HepG2 (cell line): ENCODE measurements around the gene RPS15A. TPM values are rescaled to one million over a fixed set of nuclear protein-coding genes. Genes with fewer than 3 reads are reported as not detected.

Source experiments
- DR1 ChIP-seq: sonication (generic); formaldehyde crosslinking; IDR thresholded peaks from 2 replicates; pipeline ENCODE4 v1.8.0; 2021; ENCODE audit warnings: mild to moderate bottlenecking, missing genetic modification reagents, inconsistent platforms
- ESRRA ChIP-seq: sonication (generic); formaldehyde crosslinking; IDR thresholded peaks from 2 replicates; pipeline ENCODE4 v1.5.1; 2020; ENCODE audit warnings: mild to moderate bottlenecking, low read depth, missing genetic modification reagents
- IRX3 ChIP-seq: sonication (generic); formaldehyde crosslinking; IDR thresholded peaks from 2 replicates; pipeline ENCODE4 v1.8.1; 2023; ENCODE audit warnings: mild to moderate bottlenecking, low read depth, missing genetic modification reagents, borderline replicate concordance
- KAT7 ChIP-seq: IDR thresholded peaks from 2 replicates; pipeline ENCODE4 v1.6.1; 2018; ENCODE audit warnings: borderline replicate concordance, missing compliant biosample characterization
- NCOA5 ChIP-seq: sonication (generic); formaldehyde crosslinking; IDR thresholded peaks from 2 replicates; pipeline ENCODE4 v1.4.0; 2020; ENCODE audit warnings: missing genetic modification reagents
- NFE2L2 ChIP-seq: fragments of 150-350 bp; IDR thresholded peaks from 2 replicates; pipeline ENCODE4 v1.6.1; 2014; ENCODE audit warnings: low read length
- NFKB2 ChIP-seq: sonication (generic); formaldehyde crosslinking; IDR thresholded peaks from 2 replicates; pipeline ENCODE4 v1.4.0; 2020; ENCODE audit warnings: missing genetic modification reagents, borderline replicate concordance
- POGZ ChIP-seq: sonication (generic); formaldehyde crosslinking; IDR thresholded peaks from 2 replicates; pipeline ENCODE4 v1.4.0; 2020; ENCODE audit warnings: mild to moderate bottlenecking, missing genetic modification reagents
- RERE ChIP-seq: IDR thresholded peaks from 2 replicates; pipeline ENCODE4 v1.6.1; 2016; ENCODE audit warnings: low read depth, missing genetic modification reagents, missing compliant biosample characterization
- SNRNP70 ChIP-seq: fragments of 200-400 bp; formaldehyde crosslinking; IDR thresholded peaks from 2 replicates; pipeline ENCODE4 v1.6.1; 2017; ENCODE audit warnings: mild to moderate bottlenecking, low read depth, low read length, moderate library complexity
- TCF7L2 ChIP-seq: IDR thresholded peaks from 2 replicates; pipeline ENCODE4 v1.6.1; 2011; ENCODE audit warnings: mild to moderate bottlenecking, low read depth, low read length, moderate library complexity
- THRA ChIP-seq: sonication (generic); formaldehyde crosslinking; IDR thresholded peaks from 2 replicates; pipeline ENCODE4 v1.4.0; 2020; ENCODE audit warnings: missing genetic modification reagents, borderline replicate concordance
- TRIM24 ChIP-seq: sonication (generic); formaldehyde crosslinking; IDR thresholded peaks from 2 replicates; pipeline ENCODE4 v1.8.0; 2022; ENCODE audit warnings: mild to moderate bottlenecking, missing genetic modification reagents
- ZNF160 ChIP-seq: sonication (generic); formaldehyde crosslinking; IDR thresholded peaks from 2 replicates; pipeline ENCODE4 v1.8.0; 2022; ENCODE audit warnings: mild to moderate bottlenecking, inconsistent platforms, missing genetic modification reagents
- ZNF225 ChIP-seq: sonication (generic); formaldehyde crosslinking; IDR thresholded peaks from 2 replicates; pipeline ENCODE4 v1.4.0; 2020; ENCODE audit warnings: mild to moderate bottlenecking, missing genetic modification reagents
- ZNF782 ChIP-seq: sonication (generic); formaldehyde crosslinking; IDR thresholded peaks from 2 replicates; pipeline ENCODE4 v1.4.0; 2020; ENCODE audit warnings: missing genetic modification reagents, mild to moderate bottlenecking, borderline replicate concordance
- ZNF788 ChIP-seq: sonication (generic); formaldehyde crosslinking; IDR thresholded peaks from 2 replicates; pipeline ENCODE4 v1.5.0; 2020; ENCODE audit warnings: mild to moderate bottlenecking, missing genetic modification reagents, borderline replicate concordance
- ZNF790 ChIP-seq: sonication (generic); formaldehyde crosslinking; IDR thresholded peaks from 2 replicates; pipeline ENCODE4 v1.8.0; 2022; ENCODE audit warnings: missing genetic modification reagents, mild to moderate bottlenecking, borderline replicate concordance
- ZUFSP ChIP-seq: sonication (generic); formaldehyde crosslinking; IDR thresholded peaks from 2 replicates; pipeline ENCODE4 v1.9.0; 2021; ENCODE audit warnings: missing genetic modification reagents, mild to moderate bottlenecking, borderline replicate concordance
- polyA plus RNA-seq, 8 experiments: library from polyadenylated mRNA; depleted of rRNA in 3 of 8; stranded (reverse) in 7 of 8; unstranded in 1 of 8; fragments of >200 nt; fragmentation: Illumina TruSeq in 4 of 8; extraction: Trizol in 4 of 8; gene quantifications; 2 replicates each; pipeline versions ENCODE4 v1.2.1 to v1.2.3, GENCODE V29; 2011 to 2016; ENCODE audit warnings: low read depth in 4 of 8, missing spikeins in 1 of 8, mixed read lengths in 1 of 8; ENCODE audit not compliant: insufficient read depth in 1 of 8
- total RNA-seq, 5 experiments: library from RNA; depleted of rRNA; stranded (reverse); fragments of >200 nt; fragmentation: Illumina TruSeq; extraction: Trizol; gene quantifications; 2 replicates each; pipeline ENCODE4 v1.2.3, GENCODE V29; 2016; ENCODE audit warnings: low read depth in 1 of 5

The RPS15A gene
- total and polyA plus RNA-seq, 2 of the 13 experiments (the other 11 are each of a cell fraction or from before 2014, with no cell fraction given): 5,489 to 9,457 TPM

- TF ChIP-seq DR1 (CRISPR knock-in tag): peak; percentile 100
- peak; percentile 100 for TF ChIP-seq POGZ (CRISPR knock-in tag)
- TF ChIP-seq ZNF225 (CRISPR knock-in tag): peak; percentile 91
- 0 out of 2 replicates have a peak, but pooled peaks have one; percentile 62 for TF ChIP-seq TRIM24 (CRISPR knock-in tag)
- TF ChIP-seq RERE (CRISPR knock-in tag): peak; percentile 77; the same call in 1 of the 2 replicates
- peak; percentile 97 for TF ChIP-seq NFKB2 (CRISPR knock-in tag)
- TF ChIP-seq KAT7 (CRISPR knock-in tag): peak; percentile 99
- TF ChIP-seq NFE2L2: no peak
- no peak for TF ChIP-seq ZNF790
- peak; percentile 96; the same call in 1 of the 2 replicates for TF ChIP-seq ZNF160 (CRISPR knock-in tag)
- peak; percentile 80; the same call in 1 of the 2 replicates for TF ChIP-seq ZUFSP (CRISPR knock-in tag)
- peak; percentile 94 for TF ChIP-seq ESRRA (CRISPR knock-in tag)
- peak; percentile 98 for TF ChIP-seq ZNF782 (CRISPR knock-in tag)
- TF ChIP-seq IRX3 (CRISPR knock-in tag): peak; percentile 95
- no peak for TF ChIP-seq TCF7L2
- TF ChIP-seq SNRNP70: no peak
- TF ChIP-seq ZNF788: peak; percentile 98
- peak; percentile 90 for TF ChIP-seq THRA (CRISPR knock-in tag)
- TF ChIP-seq NCOA5: 0 out of 2 replicates have a peak, but pooled peaks have one; percentile 67
These were observed 11.2 kb upstream of the RPS15A start, which contains the start of gene ARL6IP1 (continued) for GRCh38 chr16:18801145-18801972.
